ENCODE data around the gene COMMD1.

COMMD1 gene

GRCh38 chr2:62054916-62055450 is 149.5 kb downstream of the COMMD1 start:
- no peak overlapping the region for H3K4me3 ChIP-seq (ENCODE audit: low read depth, low read length)
- no peak for TF ChIP-seq CTCF (IDR thresholded peaks at IDR 0.05; ENCODE audit: borderline replicate concordance, insufficient read depth, low read depth, low read length)

- no peak overlapping the region for H3K4me3 ChIP-seq (ENCODE audit: low read depth, low read length)
- no peak for TF ChIP-seq CTCF (IDR thresholded peaks at IDR 0.05; ENCODE audit: borderline replicate concordance, insufficient read depth, low read depth, low read length)
Measured at GRCh38 chr2:62055724-62056336, 150.4 kb downstream of the COMMD1 start.

- no peak for TF ChIP-seq CTCF (IDR thresholded peaks at IDR 0.05; ENCODE audit: borderline replicate concordance, insufficient read depth, low read depth, low read length)
- no peak overlapping the region for H3K4me3 ChIP-seq (ENCODE audit: low read depth, low read length)
Measured at GRCh38 chr2:62056341-62056740, 150.9 kb downstream of the COMMD1 start.

- TF ChIP-seq CTCF (IDR thresholded peaks at IDR 0.05; ENCODE audit: borderline replicate concordance, insufficient read depth, low read depth, low read length) = no peak
- no peak overlapping the region for H3K4me3 ChIP-seq (ENCODE audit: low read depth, low read length)
Measured at GRCh38 chr2:62065243-62065642, 159.8 kb downstream of the COMMD1 start.

- no peak overlapping the region for H3K4me3 ChIP-seq (ENCODE audit: low read depth, low read length)
- no peak for TF ChIP-seq CTCF (IDR thresholded peaks at IDR 0.05; ENCODE audit: borderline replicate concordance, insufficient read depth, low read depth, low read length)
Measured at GRCh38 chr2:62071126-62071598, 165.7 kb downstream of the COMMD1 start.

GRCh38 chr2:62071760-62072680 is 166.5 kb downstream of the COMMD1 start:
- TF ChIP-seq CTCF (IDR thresholded peaks at IDR 0.05; ENCODE audit: borderline replicate concordance, insufficient read depth, low read depth, low read length) = no peak
- H3K4me3 ChIP-seq (ENCODE audit: low read depth, low read length) = no peak overlapping the region

Measured in GM12875 (cell line).